ENCODE results near the gene CCDC177. TPM values are rescaled to one million over a fixed set of nuclear protein-coding genes. Genes with fewer than 3 reads are reported as not detected.

The CCDC177 gene
- total and polyA plus RNA-seq, 2 experiments from 2014 or later = 0.23 TPM; not detected in 1

GRCh38 chr14:69559581-69560011, 15.1 kb downstream of the CCDC177 start:
- Histone ChIP-seq H3K4me1 (ENCODE audit: insufficient read depth) (peaks cover 4% of the 10 kb centered on the region), H4K20me1 (ENCODE audit: insufficient read depth, poor library complexity, severe bottlenecking) (no peaks in the 10 kb centered on the region), H3K4me2 (no peak overlapping the region), H3K27me3 (peaks cover 31% of the 10 kb centered on the region), H3K27ac (no peak overlapping the region), H2AFZ (no peak overlapping the region), H3K4me3 (no peak overlapping the region), H3K36me3 (replicated peaks; ENCODE audit: insufficient read depth, low read depth) (no peaks in the 10 kb centered on the region), H3K79me2 (no peaks in the 10 kb centered on the region), H3K9me3 (ENCODE audit: low read depth) (no peaks in the 10 kb centered on the region), H3K9me2 (replicated peaks; ENCODE audit: insufficient read depth) (no peaks in the 10 kb centered on the region)
- WGBS (ENCODE audit: low lambda C conversion rate, missing lambda C conversion rate) = 45% methylated on average over 6 of the region's 6 CpGs
- no peak for DNase-seq (ENCODE audit: low spot score)
- TF ChIP-seq, protein P1, sequence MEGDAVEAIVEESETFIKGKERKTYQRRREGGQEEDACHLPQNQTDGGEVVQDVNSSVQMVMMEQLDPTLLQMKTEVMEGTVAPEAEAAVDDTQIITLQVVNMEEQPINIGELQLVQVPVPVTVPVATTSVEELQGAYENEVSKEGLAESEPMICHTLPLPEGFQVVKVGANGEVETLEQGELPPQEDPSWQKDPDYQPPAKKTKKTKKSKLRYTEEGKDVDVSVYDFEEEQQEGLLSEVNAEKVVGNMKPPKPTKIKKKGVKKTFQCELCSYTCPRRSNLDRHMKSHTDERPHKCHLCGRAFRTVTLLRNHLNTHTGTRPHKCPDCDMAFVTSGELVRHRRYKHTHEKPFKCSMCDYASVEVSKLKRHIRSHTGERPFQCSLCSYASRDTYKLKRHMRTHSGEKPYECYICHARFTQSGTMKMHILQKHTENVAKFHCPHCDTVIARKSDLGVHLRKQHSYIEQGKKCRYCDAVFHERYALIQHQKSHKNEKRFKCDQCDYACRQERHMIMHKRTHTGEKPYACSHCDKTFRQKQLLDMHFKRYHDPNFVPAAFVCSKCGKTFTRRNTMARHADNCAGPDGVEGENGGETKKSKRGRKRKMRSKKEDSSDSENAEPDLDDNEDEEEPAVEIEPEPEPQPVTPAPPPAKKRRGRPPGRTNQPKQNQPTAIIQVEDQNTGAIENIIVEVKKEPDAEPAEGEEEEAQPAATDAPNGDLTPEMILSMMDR (IDR thresholded peaks at IDR 0.05; ENCODE audit: poor library complexity) = no peak
- TF ChIP-seq EZH2 (IDR thresholded peaks at IDR 0.05; ENCODE audit: borderline replicate concordance) (no peak), EZH2phosphoT487 (IDR thresholded peaks at IDR 0.05; ENCODE audit: low read depth, severe bottlenecking, unreplicated experiment) (no peak)

DNA sequence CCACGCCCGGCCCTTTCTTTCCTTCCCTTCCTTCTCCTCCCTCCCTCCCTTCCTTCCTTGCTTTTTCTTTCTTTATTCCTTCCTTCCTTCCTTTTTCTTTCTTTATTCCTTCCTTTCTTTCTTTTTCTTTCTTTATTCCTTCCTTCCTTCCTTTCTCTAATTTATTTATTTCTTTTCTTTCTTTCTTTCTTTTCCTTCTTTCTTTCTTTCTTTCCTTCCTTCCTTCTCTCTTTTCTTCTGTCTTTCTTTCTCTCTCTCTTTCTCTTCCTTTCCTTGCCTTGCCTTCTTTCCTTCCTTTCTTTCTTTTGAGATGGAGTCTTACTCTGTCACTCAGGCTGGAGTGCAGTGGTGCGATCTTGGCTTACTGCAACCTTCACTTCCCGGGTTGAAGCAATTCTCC, 15.9 kb downstream of the CCDC177 start:
- Histone ChIP-seq H3K79me2 (no peaks in the 10 kb centered on the region), H3K9me3 (ENCODE audit: low read depth) (no peaks in the 10 kb centered on the region), H3K9me2 (replicated peaks; ENCODE audit: insufficient read depth) (no peaks in the 10 kb centered on the region), H3K4me2 (no peak overlapping the region), H3K4me3 (no peak overlapping the region), H4K20me1 (ENCODE audit: insufficient read depth, poor library complexity, severe bottlenecking) (no peaks in the 10 kb centered on the region), H3K4me1 (ENCODE audit: insufficient read depth) (peaks cover 4% of the 10 kb centered on the region), H3K27ac (no peak overlapping the region), H3K27me3 (peaks cover 23% of the 10 kb centered on the region), H2AFZ (no peak overlapping the region), H3K36me3 (replicated peaks; ENCODE audit: insufficient read depth, low read depth) (no peaks in the 10 kb centered on the region)
- DNase-seq (ENCODE audit: low spot score) = no peak
- TF ChIP-seq, protein P1 (IDR thresholded peaks at IDR 0.05; ENCODE audit: poor library complexity) = no peak
- no peak for TF ChIP-seq EZH2phosphoT487 (IDR thresholded peaks at IDR 0.05; ENCODE audit: low read depth, severe bottlenecking, unreplicated experiment)
- no peak for TF ChIP-seq EZH2 (IDR thresholded peaks at IDR 0.05; ENCODE audit: borderline replicate concordance)
- 100% methylated on average over 2 of the region's 4 CpGs for WGBS (ENCODE audit: low lambda C conversion rate, missing lambda C conversion rate)

GRCh38 chr14:69554500-69554899, 20.2 kb downstream of the CCDC177 start:
- Histone ChIP-seq H3K4me2 (no peak overlapping the region), H2AFZ (no peak overlapping the region), H3K36me3 (replicated peaks; ENCODE audit: insufficient read depth, low read depth) (no peaks in the 10 kb centered on the region), H4K20me1 (ENCODE audit: insufficient read depth, poor library complexity, severe bottlenecking) (no peaks in the 10 kb centered on the region), H3K9me2 (replicated peaks; ENCODE audit: insufficient read depth) (no peaks in the 10 kb centered on the region), H3K9me3 (ENCODE audit: low read depth) (no peaks in the 10 kb centered on the region), H3K27me3 (peaks cover 5% of the 10 kb centered on the region), H3K4me1 (ENCODE audit: insufficient read depth) (peaks cover 3% of the 10 kb centered on the region), H3K4me3 (no peak overlapping the region), H3K79me2 (no peaks in the 10 kb centered on the region), H3K27ac (no peak overlapping the region)
- no peak for TF ChIP-seq EZH2 (IDR thresholded peaks at IDR 0.05; ENCODE audit: borderline replicate concordance)
- TF ChIP-seq EZH2phosphoT487 (IDR thresholded peaks at IDR 0.05; ENCODE audit: low read depth, severe bottlenecking, unreplicated experiment) = no peak
- TF ChIP-seq, protein P1 (IDR thresholded peaks at IDR 0.05; ENCODE audit: poor library complexity) = no peak
- DNase-seq (ENCODE audit: low spot score) = peak; percentile 48
- 70% methylated on average over 4 of the region's 4 CpGs for WGBS (ENCODE audit: low lambda C conversion rate, missing lambda C conversion rate)

DNA sequence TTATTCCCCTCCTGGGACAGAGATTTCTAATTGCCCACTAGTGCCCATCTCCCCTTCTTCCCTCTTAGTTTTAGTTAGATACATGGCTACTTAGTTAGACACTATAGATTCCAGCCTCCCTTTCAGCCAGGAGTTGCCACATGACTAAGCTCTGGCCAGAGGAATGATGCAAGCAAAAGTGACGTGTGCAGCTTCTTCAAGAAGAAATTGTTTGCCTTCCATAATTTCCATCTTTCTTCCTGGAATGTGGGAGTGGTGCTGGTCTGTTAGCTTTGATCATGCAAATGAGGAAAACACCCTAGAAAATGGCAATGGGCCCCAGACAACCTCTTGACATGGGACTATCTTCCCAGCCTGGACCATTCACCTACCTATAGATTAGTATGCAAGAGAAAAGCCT, 21.4 kb downstream of the CCDC177 start:
- no peak overlapping the region for H3K4me3 ChIP-seq
- DNase-seq (ENCODE audit: low spot score) = peak; percentile 65
- H3K4me1 ChIP-seq (ENCODE audit: insufficient read depth) = no peaks in the 10 kb centered on the region
- H3K79me2 ChIP-seq = no peaks in the 10 kb centered on the region
- H3K36me3 ChIP-seq (replicated peaks; ENCODE audit: insufficient read depth, low read depth) = no peaks in the 10 kb centered on the region
- H2AFZ ChIP-seq = no peak overlapping the region
- H3K27ac ChIP-seq = no peak overlapping the region
- WGBS (ENCODE audit: low lambda C conversion rate, missing lambda C conversion rate) = 46% methylated on average over 1 of the region's 1 CpG
- peaks cover 10% of the 10 kb centered on the region for H3K27me3 ChIP-seq
- H3K4me2 ChIP-seq = no peak overlapping the region
- no peaks in the 10 kb centered on the region for H3K9me3 ChIP-seq (ENCODE audit: low read depth)
- no peaks in the 10 kb centered on the region for H4K20me1 ChIP-seq (ENCODE audit: insufficient read depth, poor library complexity, severe bottlenecking)
- no peaks in the 10 kb centered on the region for H3K9me2 ChIP-seq (replicated peaks; ENCODE audit: insufficient read depth)
- TF ChIP-seq EZH2phosphoT487 (IDR thresholded peaks at IDR 0.05; ENCODE audit: low read depth, severe bottlenecking, unreplicated experiment) (no peak), EZH2 (IDR thresholded peaks at IDR 0.05; ENCODE audit: borderline replicate concordance) (no peak)
- TF ChIP-seq, protein P1 (IDR thresholded peaks at IDR 0.05; ENCODE audit: poor library complexity) = no peak

All from hepatocyte (in vitro differentiated cells).